Panc1 (cell line): Measurements from ENCODE around the gene SRPRA. TPM values are rescaled to one million over a fixed set of nuclear protein-coding genes. Genes with fewer than 3 reads are reported as not detected.

ENCODE experiments used
- ATAC-seq: fragments of 200-7000 bp; cut with Tn5 transposase; 2 replicates; pipeline ENCODE4 v1.9.1; 2020; ENCODE audit warnings: mild to moderate bottlenecking, moderate library complexity
- BruUV-seq: library from RNA; stranded (reverse); fragments of 400-500 nt; replicated peaks from 2 replicates; lab custom pipeline; 2021; lab: Mats Ljungman, UMichigan
- CTCF ChIA-PET: fragments of 300-600 bp; sonication (Branson Sonifier 250); formaldehyde crosslinking; loops from one replicate; lab custom pipeline; 2022; ENCODE audit warnings: antibody characterized with exemption; lab: Charles Lee
- POLR2A ChIA-PET: fragments of 300-600 bp; sonication (Branson Sonifier 250); formaldehyde crosslinking; loops from one replicate; lab custom pipeline; 2022; ENCODE audit warnings: antibody characterized with exemption; lab: Charles Lee
- DNase-seq: peaks from one replicate; pipeline ENCODE4 v3.0.0-alpha.2; 2010; ENCODE audit warnings: low read depth, low spot score
- H3K27ac ChIP-seq: 2 replicates; pipeline ENCODE4 v1.5.1; 2011; ENCODE audit warnings: mild to moderate bottlenecking, low read length, inconsistent platforms
- H3K27me3 ChIP-seq: fragments of 200-500 bp; sonication (Bioruptor generic); 2 replicates; pipeline ENCODE4 v1.6.0; 2014; ENCODE audit warnings: low read length, inconsistent platforms; ENCODE audit not compliant: control insufficient read depth, insufficient read depth
- H3K36me3 ChIP-seq: fragments of 200-500 bp; sonication (Bioruptor generic); 2 replicates; pipeline ENCODE4 v1.5.1; 2014; ENCODE audit warnings: inconsistent platforms, mild to moderate bottlenecking, low read length, moderate library complexity; ENCODE audit not compliant: control insufficient read depth, insufficient read depth
- H3K4me1 ChIP-seq: 2 replicates; pipeline ENCODE4 v1.5.1; 2011; ENCODE audit warnings: inconsistent platforms, mild to moderate bottlenecking, low read length, moderate library complexity; ENCODE audit not compliant: control insufficient read depth, insufficient read depth
- H3K4me3 ChIP-seq, 2 experiments: 2 replicates each; pipeline ENCODE4 v1.5.1; 2011 to 2012; ENCODE audit warnings: low read depth in 2 of 2, low read length in 2 of 2, mild to moderate bottlenecking in 2 of 2, inconsistent platforms in 1 of 2, moderate library complexity in 1 of 2
- H3K9me3 ChIP-seq: fragments of 200-500 bp; sonication (Bioruptor generic); 2 replicates; pipeline ENCODE4 v1.5.1; 2014; ENCODE audit warnings: low read depth, mild to moderate bottlenecking, inconsistent platforms, low read length, moderate library complexity; ENCODE audit not compliant: control insufficient read depth, insufficient read depth
- CTCF ChIP-seq: fragments of 450-650 bp; IDR thresholded peaks from 2 replicates; pipeline ENCODE4 v1.5.1; 2017; ENCODE audit warnings: mild to moderate bottlenecking
- POLR2AphosphoS5 ChIP-seq: IDR thresholded peaks from 2 replicates; pipeline ENCODE4 v1.6.1; 2012; ENCODE audit warnings: mild to moderate bottlenecking, low read depth, low read length, moderate library complexity
- REST ChIP-seq, 2 experiments: IDR thresholded peaks; 2 replicates each; pipeline ENCODE4 v1.6.1; 2011 to 2012; ENCODE audit warnings: low read depth in 2 of 2, control low read depth in 1 of 2, low read length in 1 of 2, mild to moderate bottlenecking in 1 of 2, moderate library complexity in 1 of 2; ENCODE audit not compliant: insufficient read depth in 1 of 2
- SIN3A ChIP-seq: IDR thresholded peaks from 2 replicates; pipeline ENCODE4 v1.6.1; 2012; ENCODE audit warnings: low read depth, mild to moderate bottlenecking, low read length, moderate library complexity, borderline replicate concordance; ENCODE audit not compliant: insufficient read depth
- TCF7L2 ChIP-seq: IDR thresholded peaks from 2 replicates; pipeline ENCODE4 v1.6.1; 2011; ENCODE audit warnings: mild to moderate bottlenecking, low read depth, low read length, inconsistent platforms
- in situ Hi-C: cut with HindIII; loops from 2 replicates; pipeline ENCODE4 v1.10.0; 2016; ENCODE audit warnings: low sequenced_read_pairs, low pct_unique_long_range_greater_than_20kb
- intact Hi-C: fragments of 100-400 bp; cut with micrococcal nuclease; formaldehyde crosslinking; loops from one replicate; pipeline ENCODE4 v1.10.0; 2022; ENCODE audit not compliant: unreplicated experiment
- total RNA-seq: library from RNA; stranded (reverse); gene quantifications from one replicate; pipeline ENCODE4 v1.2.1, GENCODE V29; 2021; ENCODE audit not compliant: unreplicated experiment

Gene SRPRA
- total RNA-seq, 1 experiment from 2014 or later, result 149 TPM

DNA sequence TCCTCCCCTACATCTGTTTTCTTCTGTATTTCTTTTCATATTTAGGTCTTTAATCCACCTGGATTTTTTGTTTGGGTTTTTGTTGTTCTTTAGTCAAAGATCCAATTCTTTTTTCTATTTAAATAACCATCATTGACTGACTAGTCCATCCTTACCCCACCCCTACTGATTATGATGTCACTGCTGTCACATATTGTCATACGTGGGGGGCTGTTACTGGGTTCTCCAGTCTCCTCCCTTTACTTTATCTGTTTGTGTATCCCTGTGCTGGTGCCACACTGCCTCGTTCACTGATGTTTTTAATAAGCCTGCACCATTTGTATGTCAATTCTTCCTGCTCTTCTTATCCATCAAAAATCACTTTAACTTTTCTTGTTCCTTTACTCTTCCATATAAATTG, 28.3 kb upstream of the SRPRA start:
- ChIA-PET POLR2A (no interaction called here), CTCF (no interaction called here)
- DNase-seq (no peak), ATAC-seq (no peak)
- H3K27ac ChIP-seq, result no peak overlapping the region
- no peaks in the 10 kb centered on the region for H3K27me3 ChIP-seq
- no TSS peak for BruUV-seq
- H3K4me1 ChIP-seq, result no peaks in the 10 kb centered on the region
- no peak overlapping the region for H3K4me3 ChIP-seq
- no peaks in the 10 kb centered on the region for H3K9me3 ChIP-seq
- intact Hi-C loops, result no loop called here
- TF ChIP-seq REST (IDR thresholded peaks at IDR 0.05; ENCODE audit: insufficient read depth in 1 of 2, low read depth in 2 of 2, low read length in 1 of 2) (no peak), SIN3A (no peak), CTCF (no peak)
- in situ Hi-C loops, result no loop called here
- H3K36me3 ChIP-seq, result no peaks in the 10 kb centered on the region; the same call in 1 of the 2 replicates

DNA sequence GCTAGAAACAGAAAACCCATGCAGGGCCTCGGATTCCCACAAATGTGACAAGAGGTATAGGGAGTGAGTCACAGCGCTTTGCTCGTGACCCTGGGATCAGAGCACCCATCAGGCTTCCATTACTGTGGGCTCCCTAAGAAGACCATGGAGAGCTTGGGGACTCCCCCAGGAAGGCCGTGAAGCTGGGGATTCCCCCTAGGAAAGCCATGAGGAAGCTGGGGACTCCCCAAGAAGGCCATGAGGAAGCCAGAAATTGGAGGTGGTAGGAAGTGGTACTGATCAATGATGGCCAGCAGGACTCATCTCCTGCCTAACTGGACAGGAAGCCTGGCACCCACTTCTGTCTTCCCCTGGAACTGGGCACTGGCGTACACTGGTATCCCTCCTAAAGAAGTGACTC, 25.0 kb upstream of the SRPRA start:
- ChIA-PET CTCF (interaction anchor here (0.9 kb wide), 1 partner anchor 187 kb away, joined by 3 read pairs; no protein-coding TSS in a partner anchor), POLR2A (no interaction called here)
- Histone ChIP-seq H3K36me3 (no peaks in the 10 kb centered on the region; the same call in 1 of the 2 replicates), H3K9me3 (no peaks in the 10 kb centered on the region), H3K27ac (no peak overlapping the region), H3K27me3 (no peaks in the 10 kb centered on the region), H3K4me1 (no peaks in the 10 kb centered on the region), H3K4me3 (no peak overlapping the region)
- no peak for TF ChIP-seq REST (IDR thresholded peaks at IDR 0.05; ENCODE audit: insufficient read depth in 1 of 2, low read depth in 2 of 2, low read length in 1 of 2)
- no peak for TF ChIP-seq POLR2AphosphoS5
- TF ChIP-seq CTCF, result no peak
- TF ChIP-seq SIN3A, result no peak
- no peak for TF ChIP-seq TCF7L2
- in situ Hi-C loops (no loop called here), intact Hi-C loops (no loop called here)
- 0 out of 2 replicates have a peak, but pooled peaks have one; percentile 10 for ATAC-seq
- BruUV-seq, result TSS peak; percentile 23
- DNase-seq, result no peak
